ENCODE measurements around the gene CD8A. TPM values are rescaled to one million over a fixed set of nuclear protein-coding genes. Genes with fewer than 3 reads are reported as not detected.

Gene CD8A
- total and polyA plus RNA-seq, 8 donors, result 0.39 to 2.0 (median 1.2) TPM

DNA sequence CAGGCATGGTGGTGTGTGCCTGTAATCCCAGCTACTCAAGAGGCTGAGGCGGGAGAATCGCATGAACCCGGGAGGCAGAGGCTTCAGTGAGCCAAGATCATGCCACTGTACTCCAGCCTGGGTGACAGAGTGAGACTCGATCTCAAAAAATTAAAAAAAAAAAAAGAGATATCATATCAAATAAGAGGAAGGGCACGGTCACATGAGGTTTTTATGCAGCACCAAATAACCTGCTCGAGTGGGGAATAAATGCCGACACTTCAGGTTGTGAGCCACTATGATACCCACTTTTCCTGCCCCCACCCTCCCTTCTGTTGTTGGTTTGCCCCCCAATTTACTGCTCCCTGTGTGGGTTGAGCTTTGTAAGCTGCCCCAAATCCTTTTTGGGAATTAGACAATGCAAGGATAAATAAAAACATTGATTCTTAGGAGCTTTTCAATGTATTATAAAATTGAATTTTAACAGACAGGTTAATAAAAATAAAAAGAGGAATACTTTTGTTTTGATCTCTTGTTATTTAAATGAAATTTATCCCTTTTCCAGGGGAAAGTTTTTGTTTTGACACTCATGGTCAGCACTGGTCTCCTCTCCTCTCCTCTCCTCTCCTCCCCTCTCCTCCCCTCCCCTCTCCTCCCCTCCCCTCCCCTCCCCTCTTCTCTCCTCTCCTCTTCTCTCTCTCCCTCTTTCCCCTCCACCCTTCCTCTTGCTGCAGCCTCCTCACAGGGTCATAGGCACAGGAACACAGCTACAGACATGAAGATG lies 41.8 kb upstream of the CD8A start:
- intact Hi-C loops (cut with DNase I), result no loop called here
- no peak for DNase-seq
- H3K27ac ChIP-seq, result no peak overlapping the region
- H3K36me3 ChIP-seq, result no peaks in the 10 kb centered on the region
- H3K4me3 ChIP-seq, result no peak overlapping the region
- no peaks in the 10 kb centered on the region for H3K27me3 ChIP-seq
- no peak for FAIRE-seq
- TF ChIP-seq, protein P1, sequence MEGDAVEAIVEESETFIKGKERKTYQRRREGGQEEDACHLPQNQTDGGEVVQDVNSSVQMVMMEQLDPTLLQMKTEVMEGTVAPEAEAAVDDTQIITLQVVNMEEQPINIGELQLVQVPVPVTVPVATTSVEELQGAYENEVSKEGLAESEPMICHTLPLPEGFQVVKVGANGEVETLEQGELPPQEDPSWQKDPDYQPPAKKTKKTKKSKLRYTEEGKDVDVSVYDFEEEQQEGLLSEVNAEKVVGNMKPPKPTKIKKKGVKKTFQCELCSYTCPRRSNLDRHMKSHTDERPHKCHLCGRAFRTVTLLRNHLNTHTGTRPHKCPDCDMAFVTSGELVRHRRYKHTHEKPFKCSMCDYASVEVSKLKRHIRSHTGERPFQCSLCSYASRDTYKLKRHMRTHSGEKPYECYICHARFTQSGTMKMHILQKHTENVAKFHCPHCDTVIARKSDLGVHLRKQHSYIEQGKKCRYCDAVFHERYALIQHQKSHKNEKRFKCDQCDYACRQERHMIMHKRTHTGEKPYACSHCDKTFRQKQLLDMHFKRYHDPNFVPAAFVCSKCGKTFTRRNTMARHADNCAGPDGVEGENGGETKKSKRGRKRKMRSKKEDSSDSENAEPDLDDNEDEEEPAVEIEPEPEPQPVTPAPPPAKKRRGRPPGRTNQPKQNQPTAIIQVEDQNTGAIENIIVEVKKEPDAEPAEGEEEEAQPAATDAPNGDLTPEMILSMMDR (IDR thresholded peaks at IDR 0.05), result no peak
- no peak for ATAC-seq
- no peaks in the 10 kb centered on the region for H3K9me3 ChIP-seq
- no peaks in the 10 kb centered on the region for H3K4me1 ChIP-seq
- WGBS, 2 donors, result 68 to 81% methylated on average over 6 to 7 of the region's 7 CpGs

DNA sequence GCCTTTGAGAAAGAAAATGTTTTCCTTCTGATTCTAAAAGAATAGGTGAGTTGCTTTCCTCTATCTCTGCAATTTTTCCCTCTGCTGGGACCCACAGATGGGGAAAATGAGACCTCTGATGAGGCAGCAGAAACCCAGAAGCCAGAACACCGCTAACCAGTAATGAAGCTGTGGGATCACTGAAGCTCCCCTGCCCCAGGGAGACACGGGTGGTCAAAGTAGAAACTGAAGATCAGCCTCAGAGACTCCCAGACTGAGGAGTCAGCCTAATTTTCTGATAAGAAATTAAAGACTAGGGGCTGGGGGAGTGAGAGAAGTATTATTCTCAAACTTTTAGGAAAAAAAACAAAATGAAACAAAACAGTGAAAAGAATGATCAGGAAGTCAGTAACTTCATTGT lies 40.8 kb upstream of the CD8A start:
- H3K9me3 ChIP-seq, result no peaks in the 10 kb centered on the region
- no peak overlapping the region for H3K27ac ChIP-seq
- no peak for DNase-seq
- H3K27me3 ChIP-seq, result no peaks in the 10 kb centered on the region
- TF ChIP-seq, protein P1 (IDR thresholded peaks at IDR 0.05), result no peak
- WGBS, 2 donors, result 50 to 60% methylated on average over 2 of the region's 2 CpGs
- FAIRE-seq, result no peak
- H3K36me3 ChIP-seq, result no peaks in the 10 kb centered on the region
- no peak overlapping the region for H3K4me3 ChIP-seq
- no peak for ATAC-seq
- intact Hi-C loops (cut with DNase I), result no loop called here
- H3K4me1 ChIP-seq, result no peaks in the 10 kb centered on the region

DNA sequence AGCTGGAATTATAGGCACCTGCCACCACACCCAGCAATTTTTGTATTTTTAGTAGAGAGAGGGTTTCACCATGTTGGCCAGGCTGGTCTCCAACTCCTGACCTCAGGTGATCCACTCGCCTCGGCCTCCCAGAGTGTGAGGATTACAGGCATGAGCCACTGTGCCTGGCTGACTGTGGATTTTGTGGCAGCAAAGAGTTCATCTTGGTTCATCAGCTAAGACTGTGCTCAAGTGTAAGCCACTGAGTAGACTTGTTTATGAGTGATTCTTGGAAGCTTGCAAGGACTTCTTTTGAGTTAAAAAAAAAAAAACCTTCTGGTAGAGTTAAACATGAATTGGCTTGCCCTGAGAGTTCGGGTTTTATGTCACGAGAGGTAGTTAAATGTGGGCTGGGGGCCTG lies 36.2 kb upstream of the CD8A start:
- no peak overlapping the region for H3K4me3 ChIP-seq
- H3K36me3 ChIP-seq, result no peaks in the 10 kb centered on the region
- TF ChIP-seq, protein P1 (IDR thresholded peaks at IDR 0.05), result no peak
- H3K27me3 ChIP-seq, result no peaks in the 10 kb centered on the region
- intact Hi-C loops (cut with DNase I), result no loop called here
- no peak for DNase-seq
- H3K9me3 ChIP-seq, result no peaks in the 10 kb centered on the region
- H3K4me1 ChIP-seq, result no peaks in the 10 kb centered on the region
- WGBS, 2 donors, result 78 to 89% methylated on average over 4 of the region's 4 CpGs
- no peak overlapping the region for H3K27ac ChIP-seq
- no peak for FAIRE-seq
- ATAC-seq, result no peak

DNA sequence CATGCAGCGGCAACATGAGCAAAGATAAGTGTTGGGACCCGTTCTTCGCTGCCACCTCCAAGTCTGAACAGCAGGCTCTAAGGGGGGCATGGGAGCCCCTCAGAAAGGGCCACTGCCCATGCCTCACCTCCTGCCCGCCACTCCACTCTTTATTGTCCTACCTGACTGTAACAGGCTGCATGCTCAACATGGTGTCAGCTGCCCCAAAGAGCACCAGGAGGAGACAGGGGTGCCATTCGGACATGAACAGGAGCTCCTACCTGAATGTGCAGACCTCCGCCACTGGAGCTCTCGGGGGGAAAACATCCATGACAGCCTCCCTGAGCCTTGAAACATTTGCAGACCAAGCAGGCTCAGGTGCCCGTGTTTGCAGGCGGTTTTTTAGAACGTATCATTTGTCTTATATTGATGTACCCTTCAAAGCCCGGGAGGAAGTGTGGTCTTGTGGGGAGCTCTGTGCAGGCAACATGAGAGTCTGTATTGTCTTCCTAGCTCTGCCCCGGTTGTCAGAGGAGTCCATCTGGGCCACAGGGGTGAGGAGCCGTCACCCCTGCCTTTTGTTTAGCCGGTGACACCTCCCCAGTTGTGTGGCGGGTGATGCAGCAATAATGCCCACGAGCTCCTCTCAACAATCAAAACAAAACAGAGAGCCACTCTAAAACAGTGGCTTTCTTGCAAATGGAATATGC lies 35.1 kb upstream of the CD8A start:
- TF ChIP-seq, protein P1 (IDR thresholded peaks at IDR 0.05), result no peak
- H3K36me3 ChIP-seq, result no peaks in the 10 kb centered on the region
- H3K27ac ChIP-seq, result no peak overlapping the region
- no peak for DNase-seq
- no peak for FAIRE-seq
- no peaks in the 10 kb centered on the region for H3K9me3 ChIP-seq
- peak in 1 of 4 donors; percentile 38 for ATAC-seq
- 50 to 56% methylated on average over 16 of the region's 16 CpGs for WGBS, 2 donors
- H3K4me3 ChIP-seq, result no peak overlapping the region
- intact Hi-C loops (cut with DNase I), result no loop called here
- H3K27me3 ChIP-seq, result no peaks in the 10 kb centered on the region
- no peaks in the 10 kb centered on the region for H3K4me1 ChIP-seq

Data from pancreas (tissue), 10 donors.